CD14-positive monocyte (primary cell): ENCODE data around the gene IMMP2L. TPM values are rescaled to one million over a fixed set of nuclear protein-coding genes. Genes with fewer than 3 reads are reported as not detected.

Source experiments
- DNase-seq, 3 donors: peaks; one replicate each; pipeline ENCODE4 v3.0.0-alpha.2; 2011 to 2022
- H2AFZ ChIP-seq: 2 replicates; pipeline ENCODE4 v1.6.0; 2012; ENCODE audit warnings: mild to moderate bottlenecking, low read depth, low read length, inconsistent platforms; ENCODE audit not compliant: insufficient read depth, poor library complexity, severe bottlenecking
- H3K27ac ChIP-seq, 2 donors: 1 replicate in 1 of 2; 2 replicates in 1 of 2; pipeline ENCODE4 v1.5.1; 2012 to 2013; ENCODE audit warnings: low read length in 2 of 2, control low read depth in 1 of 2, inconsistent platforms in 1 of 2, low read depth in 1 of 2, mild to moderate bottlenecking in 1 of 2
- H3K27me3 ChIP-seq, 2 donors: one replicate each; pipeline versions ENCODE4 v1.6.0 to v1.6.1; 2011 to 2013; ENCODE audit warnings: low read length in 2 of 2; ENCODE audit not compliant: control insufficient read depth in 2 of 2, insufficient read depth in 2 of 2
- H3K36me3 ChIP-seq, 2 donors: replicated peaks in 1 of 2; 1 replicate in 1 of 2; 2 replicates in 1 of 2; pipeline versions ENCODE4 v1.5.1 to v1.6.1; 2012 to 2013; ENCODE audit warnings: low read length in 2 of 2, control low read depth in 1 of 2, inconsistent platforms in 1 of 2, mild to moderate bottlenecking in 1 of 2; ENCODE audit not compliant: insufficient read depth in 2 of 2, control insufficient read depth in 1 of 2
- H3K4me1 ChIP-seq, 2 donors: 1 replicate in 1 of 2; 2 replicates in 1 of 2; pipeline versions ENCODE4 v1.5.1 to v1.6.1; 2012 to 2013; ENCODE audit warnings: low read length in 2 of 2, control low read depth in 1 of 2, inconsistent platforms in 1 of 2, mild to moderate bottlenecking in 1 of 2, moderate library complexity in 1 of 2; ENCODE audit not compliant: insufficient read depth in 2 of 2, control insufficient read depth in 1 of 2
- H3K4me2 ChIP-seq: replicated peaks from 2 replicates; pipeline ENCODE3; 2012; ENCODE audit warnings: low read length, moderate library complexity, mild to moderate bottlenecking; ENCODE audit not compliant: poor library complexity, severe bottlenecking; ENCODE audit errors: extremely low read depth
- H3K4me3 ChIP-seq, 3 experiments: fragments of 200-600 bp in 1 of 3; sonication (generic) in 1 of 3; replicated peaks in 1 of 3; 1 replicate in 2 of 3; 2 replicates in 1 of 3; pipeline ENCODE4 v1.5.1; 2011 to 2013; ENCODE audit warnings: low read length in 3 of 3, mild to moderate bottlenecking in 3 of 3, control low read depth in 2 of 3, low read depth in 2 of 3, inconsistent platforms in 1 of 3, moderate library complexity in 1 of 3
- H3K79me2 ChIP-seq: 2 replicates; pipeline ENCODE4 v1.6.0; 2012; ENCODE audit warnings: mild to moderate bottlenecking, control low read depth, inconsistent platforms, low read length, moderate library complexity; ENCODE audit not compliant: insufficient read depth
- H3K9ac ChIP-seq: 2 replicates; pipeline ENCODE4 v1.6.0; 2017; ENCODE audit warnings: low read length, mild to moderate bottlenecking; ENCODE audit not compliant: insufficient read depth, poor library complexity, severe bottlenecking
- H3K9me3 ChIP-seq, 2 donors: replicated peaks in 1 of 2; 1 replicate in 1 of 2; 2 replicates in 1 of 2; pipeline versions ENCODE4 v1.5.1 to v1.6.1; 2012 to 2013; ENCODE audit warnings: low read length in 2 of 2, control low read depth in 1 of 2; ENCODE audit not compliant: control insufficient read depth in 1 of 2, insufficient read depth in 1 of 2
- H4K20me1 ChIP-seq: 2 replicates; pipeline ENCODE4 v1.6.0; 2012; ENCODE audit warnings: mild to moderate bottlenecking, low read length, control low read depth, moderate library complexity; ENCODE audit not compliant: insufficient read depth
- H3K27ac Mint-ChIP-seq, 7 donors: one replicate each; pipeline ENCODE4 v1.8.0; 2020; ENCODE audit warnings: mild to moderate bottlenecking in 7 of 7, mixed read lengths in 7 of 7, moderate library complexity in 6 of 7, inconsistent platforms in 2 of 7
- H3K27me3 Mint-ChIP-seq, 3 donors: one replicate each; pipeline ENCODE4 v1.8.0; 2021 to 2022; ENCODE audit warnings: low read depth in 3 of 3, mild to moderate bottlenecking in 3 of 3, mixed read lengths in 3 of 3, moderate library complexity in 3 of 3, inconsistent platforms in 1 of 3
- H3K36me3 Mint-ChIP-seq, 2 donors: one replicate each; pipeline ENCODE4 v1.8.0; 2020; ENCODE audit warnings: mixed read lengths in 2 of 2, inconsistent platforms in 1 of 2, mild to moderate bottlenecking in 1 of 2
- H3K4me1 Mint-ChIP-seq: one replicate; pipeline ENCODE4 v1.8.0; 2020; ENCODE audit warnings: mild to moderate bottlenecking, mixed read lengths
- H3K4me3 Mint-ChIP-seq, 2 donors: one replicate each; pipeline ENCODE4 v1.8.0; 2020; ENCODE audit warnings: mild to moderate bottlenecking in 2 of 2, mixed read lengths in 2 of 2, moderate library complexity in 1 of 2
- H3K9me3 Mint-ChIP-seq, 7 donors: one replicate each; pipeline ENCODE4 v1.8.0; 2020 to 2022; ENCODE audit warnings: mixed read lengths in 7 of 7, mild to moderate bottlenecking in 6 of 7, moderate library complexity in 6 of 7, inconsistent platforms in 2 of 7
- CTCF ChIP-seq: fragments of 200-600 bp; IDR thresholded peaks from one replicate; pipeline ENCODE4 v1.8.0; 2022; ENCODE audit warnings: antibody characterized with exemption, mild to moderate bottlenecking
- WGBS: methylation state at CpG from one replicate; pipeline ENCODE4 v1.1.5; 2013; ENCODE audit warnings: missing lambda C conversion rate; ENCODE audit not compliant: insufficient coverage; 5-methylcytosine and 5-hydroxymethylcytosine counted together
- intact Hi-C, 2 donors: fragments of 100-400 bp; cut with micrococcal nuclease; formaldehyde crosslinking; loops; one replicate each; pipeline versions ENCODE4 v1.15.0 to v1.15.1; 2023
- polyA plus RNA-seq, 3 donors: library from polyadenylated mRNA; depleted of rRNA in 1 of 3; unstranded in 2 of 3; stranded (reverse) in 1 of 3; fragments of 300-500 nt in 2 of 3; fragments of >200 nt in 1 of 3; fragmentation: Illumina TruSeq in 2 of 3; gene quantifications; 1 replicate in 2 of 3; 2 replicates in 1 of 3; pipeline ENCODE4 v1.2.3, GENCODE V29; 2012 to 2021

IMMP2L gene
- polyA plus RNA-seq, 3 donors: 1.9 to 6.4 (median 6.2) TPM

- no peaks in the 10 kb centered on the region for H3K36me3 ChIP-seq
- no peak overlapping the region for H3K4me2 ChIP-seq
- no peak for TF ChIP-seq CTCF
- no peaks in the 10 kb centered on the region for H3K9me3 ChIP-seq
- 100% methylated on average over 1 of the region's 2 CpGs for WGBS
- H3K9ac ChIP-seq: no peak overlapping the region
- no peak overlapping the region for H2AFZ ChIP-seq
- intact Hi-C loops: no loop called here
- no peaks in the 10 kb centered on the region for H3K79me2 ChIP-seq
- H3K27me3 ChIP-seq: no peaks in the 10 kb centered on the region
- H3K27ac ChIP-seq: no peak overlapping the region
- H3K36me3 Mint-ChIP-seq: no peaks in the 10 kb centered on the region
- peaks cover 0 to 8% (median 2%) of the 10 kb centered on the region in 7 donors for H3K9me3 Mint-ChIP-seq
- peaks cover 0 to 3% (median 0%) of the 10 kb centered on the region in 3 donors for H3K27me3 Mint-ChIP-seq
- no peak overlapping the region for H3K4me3 ChIP-seq
- DNase-seq: no peak
- no peak overlapping the region for H3K4me3 Mint-ChIP-seq
- H3K4me1 Mint-ChIP-seq: no peaks in the 10 kb centered on the region
- no peak overlapping the region for H3K27ac Mint-ChIP-seq
- no peaks in the 10 kb centered on the region for H3K4me1 ChIP-seq
- H4K20me1 ChIP-seq: no peaks in the 10 kb centered on the region
Observed at GRCh38 chr7:110766864-110767263, 795.4 kb downstream of the IMMP2L start.

DNA sequence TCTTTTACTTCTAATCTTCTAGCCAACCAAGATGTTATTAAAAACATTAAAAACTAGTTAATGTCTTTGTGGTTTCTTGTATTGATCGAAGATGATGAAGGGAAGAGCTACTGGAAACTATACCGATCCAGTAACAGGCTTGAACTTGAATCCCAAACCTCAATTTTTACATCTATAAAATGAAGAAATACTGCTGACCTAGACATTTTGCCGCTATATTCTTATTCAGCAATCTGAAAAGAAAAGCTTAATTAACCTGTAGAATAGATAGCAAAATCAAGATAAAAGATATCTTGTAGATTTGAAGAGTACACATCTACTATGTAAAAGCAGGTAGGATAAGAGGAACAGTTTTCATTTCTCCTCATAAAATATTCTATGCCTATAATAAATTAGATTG is 797.4 kb downstream of the IMMP2L start:
- Mint-ChIP-seq H3K4me1 (no peaks in the 10 kb centered on the region), H3K36me3 (no peaks in the 10 kb centered on the region), H3K9me3 (peaks cover 0 to 5% (median 0%) of the 10 kb centered on the region in 7 donors), H3K4me3 (no peak overlapping the region), H3K27me3 (peaks cover 0 to 3% (median 0%) of the 10 kb centered on the region in 3 donors), H3K27ac (no peak overlapping the region)
- H4K20me1 ChIP-seq: no peaks in the 10 kb centered on the region
- H3K36me3 ChIP-seq: no peaks in the 10 kb centered on the region
- no peak for TF ChIP-seq CTCF
- no CpG with 5 or more reads among the region's 3 CpGs for WGBS
- no peaks in the 10 kb centered on the region for H3K79me2 ChIP-seq
- H3K9ac ChIP-seq: no peak overlapping the region
- H3K27ac ChIP-seq: no peak overlapping the region
- H3K4me2 ChIP-seq: no peak overlapping the region
- H3K4me1 ChIP-seq: no peaks in the 10 kb centered on the region
- H3K9me3 ChIP-seq: no peaks in the 10 kb centered on the region
- no peaks in the 10 kb centered on the region for H3K27me3 ChIP-seq
- no peak overlapping the region for H3K4me3 ChIP-seq
- DNase-seq: no peak
- H2AFZ ChIP-seq: no peak overlapping the region
- intact Hi-C loops: no loop called here
